Measurements from ENCODE around the gene TNS1. TPM values are rescaled to one million over a fixed set of nuclear protein-coding genes. Genes with fewer than 3 reads are reported as not detected.

Gene TNS1
- polyA plus RNA-seq, 1 experiment: 19.7 TPM

- ChIA-PET POLR2A (interaction anchor here (0.6 to 1.0 kb wide), 3 partner anchors 8 to 22 kb away, joined by 3 read pairs; no protein-coding TSS in a partner anchor), CTCF (interaction anchor here (0.9 to 2.1 kb wide), 4 partner anchors 20 to 72 kb away, joined by 3 to 11 read pairs (median 10); no protein-coding TSS in a partner anchor)
- Histone ChIP-seq H3K9me3 (ENCODE audit: control insufficient read depth, insufficient read depth, low read length) (no peaks in the 10 kb centered on the region), H3K27ac (ENCODE audit: low read depth, low read length) (peak overlapping the region; percentile 31), H3K27me3 (ENCODE audit: control insufficient read depth, insufficient read depth, low read length) (no peaks in the 10 kb centered on the region), H3K4me3 (ENCODE audit: low read depth, low read length) (no peak overlapping the region)
- DNase-seq (ENCODE audit: low read depth, low spot score): no peak
- no peak for TF ChIP-seq CTCF (IDR thresholded peaks at IDR 0.05; ENCODE audit: low read depth, low read length)
These were observed 144.9 kb downstream of the TNS1 start for GRCh38 chr2:217857624-217858506.

DNA sequence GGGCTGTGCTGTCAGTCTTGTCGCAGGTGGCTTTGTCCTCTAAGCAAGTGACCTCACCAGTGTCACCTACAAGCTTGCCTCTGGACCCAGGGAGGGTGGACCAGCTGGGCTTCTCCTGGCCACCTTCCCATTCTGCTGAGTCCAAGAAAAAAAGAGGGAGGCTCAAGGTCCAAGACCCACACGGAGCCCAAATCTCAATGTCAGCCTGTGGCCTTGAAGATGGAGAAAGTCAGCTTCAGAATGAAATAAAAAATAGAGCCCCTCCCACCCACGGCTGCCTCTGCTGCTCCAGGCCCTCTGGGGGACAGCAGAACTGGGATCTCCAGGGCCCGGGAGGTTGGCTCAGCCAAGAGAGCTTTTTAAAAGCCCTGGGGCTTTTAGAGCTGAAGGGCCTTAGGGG, 145.9 kb downstream of the TNS1 start:
- ChIA-PET POLR2A (no interaction called here), CTCF (interaction anchor here (1.8 to 2.1 kb wide), 2 partner anchors 30 to 71 kb away, joined by 10 to 11 read pairs; no protein-coding TSS in a partner anchor)
- no peak for TF ChIP-seq CTCF (IDR thresholded peaks at IDR 0.05; ENCODE audit: low read depth, low read length)
- Histone ChIP-seq H3K4me3 (ENCODE audit: low read depth, low read length) (no peak overlapping the region), H3K27ac (ENCODE audit: low read depth, low read length) (no peak overlapping the region), H3K27me3 (ENCODE audit: control insufficient read depth, insufficient read depth, low read length) (no peaks in the 10 kb centered on the region), H3K9me3 (ENCODE audit: control insufficient read depth, insufficient read depth, low read length) (no peaks in the 10 kb centered on the region)
- DNase-seq (ENCODE audit: low read depth, low spot score): no peak

DNA sequence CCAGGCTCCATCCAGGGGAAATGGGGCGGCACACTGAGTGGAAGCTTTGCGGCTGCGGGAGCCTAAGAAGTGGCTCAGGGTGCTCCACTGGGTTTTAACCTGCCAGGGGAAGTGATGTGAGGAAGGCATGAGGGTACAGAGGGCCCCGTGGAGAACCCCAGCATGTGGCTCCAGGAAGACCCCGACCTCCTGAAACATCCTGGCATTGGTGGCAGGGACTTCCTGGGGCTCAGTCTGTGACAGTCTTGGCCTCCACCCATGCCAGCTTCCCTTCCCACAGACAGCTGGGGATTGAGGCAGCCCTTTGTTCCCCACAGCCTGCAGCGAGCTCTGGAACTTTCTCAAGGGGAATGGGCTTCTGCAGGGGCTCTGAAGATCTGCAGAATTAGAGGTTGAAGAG, 146.6 kb downstream of the TNS1 start:
- DNase-seq (ENCODE audit: low read depth, low spot score): no peak
- POLR2A ChIA-PET: no interaction called here
- Histone ChIP-seq H3K4me3 (ENCODE audit: low read depth, low read length) (no peak overlapping the region), H3K27me3 (ENCODE audit: control insufficient read depth, insufficient read depth, low read length) (no peaks in the 10 kb centered on the region), H3K9me3 (ENCODE audit: control insufficient read depth, insufficient read depth, low read length) (no peaks in the 10 kb centered on the region), H3K27ac (ENCODE audit: low read depth, low read length) (no peak overlapping the region)
- CTCF ChIA-PET: no interaction called here
- no peak for TF ChIP-seq CTCF (IDR thresholded peaks at IDR 0.05; ENCODE audit: low read depth, low read length)

DNA sequence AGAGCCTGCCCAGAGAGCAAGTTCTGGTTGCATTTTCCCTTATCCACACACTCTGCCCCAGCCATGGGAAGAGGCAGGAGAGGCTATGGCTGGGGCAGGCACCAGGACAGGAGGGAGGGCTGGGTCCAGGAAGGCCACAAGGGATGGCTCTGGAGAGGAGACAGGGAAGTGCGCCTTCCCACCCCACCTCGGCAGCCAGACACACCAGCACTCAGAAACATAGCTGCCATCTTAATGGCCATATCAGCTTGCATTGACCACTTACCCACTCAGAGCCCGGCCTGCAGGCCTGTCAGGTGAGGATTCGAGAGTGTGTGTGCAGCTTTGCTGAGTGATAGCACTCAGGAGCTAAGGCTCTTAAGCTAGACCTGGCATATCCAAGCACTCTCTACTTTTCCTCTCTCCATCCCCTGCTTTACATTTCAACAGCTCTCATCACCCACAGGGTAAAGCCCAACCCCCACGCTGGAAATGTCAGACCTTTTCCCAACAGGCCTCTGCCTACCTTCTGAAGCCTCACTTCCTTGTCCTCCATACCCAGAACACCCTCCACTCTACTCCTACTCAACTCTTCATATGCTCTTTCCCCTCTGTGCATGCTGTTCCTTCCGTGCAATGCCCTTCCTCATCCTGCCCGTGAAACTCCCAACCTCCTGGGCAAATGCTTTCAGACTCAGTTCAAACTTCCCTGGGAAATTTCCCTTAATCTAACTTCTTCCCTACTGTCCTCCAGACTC, 147.9 kb downstream of the TNS1 start:
- no peaks in the 10 kb centered on the region for H3K27me3 ChIP-seq (ENCODE audit: control insufficient read depth, insufficient read depth, low read length)
- ChIA-PET CTCF (interaction anchor here (1.4 kb wide), 1 partner anchor 69 kb away, joined by 3 read pairs; no protein-coding TSS in a partner anchor), POLR2A (no interaction called here)
- no peak overlapping the region for H3K4me3 ChIP-seq (ENCODE audit: low read depth, low read length)
- no peak overlapping the region for H3K27ac ChIP-seq (ENCODE audit: low read depth, low read length)
- no peak for DNase-seq (ENCODE audit: low read depth, low spot score)
- H3K9me3 ChIP-seq (ENCODE audit: control insufficient read depth, insufficient read depth, low read length): no peaks in the 10 kb centered on the region
- no peak for TF ChIP-seq CTCF (IDR thresholded peaks at IDR 0.05; ENCODE audit: low read depth, low read length)

Measured in AG04450 (cell line).